T-helper 17 cell (primary cell): ENCODE data around the gene CDK15. TPM values are rescaled to one million over a fixed set of nuclear protein-coding genes. Genes with fewer than 3 reads are reported as not detected.

Source experiments
- ATAC-seq: fragments of 150-1000 bp; cut with Tn5 transposase; 2 replicates; pipeline ENCODE4 v1.10.0; 2021; ENCODE audit warnings: mild to moderate bottlenecking, moderate library complexity
- DNase-seq, 3 donors: peaks; one replicate each; pipeline versions ENCODE4 v3.0.0 to v3.0.0-alpha.2; 2020 to 2021
- H3K9me3 ChIP-seq: one replicate; pipeline ENCODE4 v1.7.0; 2013; ENCODE audit warnings: low read length, mild to moderate bottlenecking; ENCODE audit not compliant: control insufficient read depth, poor library complexity, severe bottlenecking
- H3K27ac Mint-ChIP-seq: one replicate; pipeline ENCODE4 v1.8.0; 2022; ENCODE audit warnings: mild to moderate bottlenecking, moderate library complexity, mixed read lengths
- H3K27me3 Mint-ChIP-seq: one replicate; pipeline ENCODE4 v1.8.0; 2022; ENCODE audit warnings: mixed read lengths
- H3K36me3 Mint-ChIP-seq: one replicate; pipeline ENCODE4 v1.8.0; 2022; ENCODE audit warnings: low read depth, mixed read lengths
- H3K4me1 Mint-ChIP-seq: one replicate; pipeline ENCODE4 v1.8.0; 2022; ENCODE audit warnings: mild to moderate bottlenecking, mixed read lengths
- H3K4me3 Mint-ChIP-seq: one replicate; pipeline ENCODE4 v1.8.0; 2022; ENCODE audit warnings: mild to moderate bottlenecking, moderate library complexity, mixed read lengths
- total RNA-seq, 4 donors: library from RNA in 2 of 4; stranded (reverse) in 2 of 4; gene quantifications; one replicate each; pipeline ENCODE4 v1.2.3 and lab custom pipeline; 2022 to 2026

The CDK15 gene
- total RNA-seq, 2 donors from 2014 or later, result not detected

DNA sequence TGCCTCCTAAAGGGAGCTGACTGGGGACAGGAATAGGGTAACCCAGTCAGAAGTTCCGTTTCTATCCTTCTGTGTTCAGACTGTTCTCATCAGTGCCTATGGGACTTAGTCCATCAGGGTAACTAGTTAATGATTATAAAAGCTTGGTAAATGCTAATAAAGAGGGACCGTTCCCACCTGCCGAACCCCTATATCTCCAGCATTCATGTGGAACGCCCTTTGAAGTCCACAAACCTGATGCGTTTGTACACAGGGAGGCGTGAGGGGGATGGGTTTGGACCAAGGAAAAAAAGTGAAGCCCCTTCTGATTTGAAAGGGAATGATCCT is 112.9 kb downstream of the CDK15 start:
- Mint-ChIP-seq H3K36me3 (no peaks in the 10 kb centered on the region), H3K27ac (no peak overlapping the region), H3K27me3 (peaks cover 15% of the 10 kb centered on the region), H3K4me3 (no peak overlapping the region), H3K4me1 (no peaks in the 10 kb centered on the region)
- no peak for ATAC-seq
- H3K9me3 ChIP-seq, result no peaks in the 10 kb centered on the region
- no peak for DNase-seq

DNA sequence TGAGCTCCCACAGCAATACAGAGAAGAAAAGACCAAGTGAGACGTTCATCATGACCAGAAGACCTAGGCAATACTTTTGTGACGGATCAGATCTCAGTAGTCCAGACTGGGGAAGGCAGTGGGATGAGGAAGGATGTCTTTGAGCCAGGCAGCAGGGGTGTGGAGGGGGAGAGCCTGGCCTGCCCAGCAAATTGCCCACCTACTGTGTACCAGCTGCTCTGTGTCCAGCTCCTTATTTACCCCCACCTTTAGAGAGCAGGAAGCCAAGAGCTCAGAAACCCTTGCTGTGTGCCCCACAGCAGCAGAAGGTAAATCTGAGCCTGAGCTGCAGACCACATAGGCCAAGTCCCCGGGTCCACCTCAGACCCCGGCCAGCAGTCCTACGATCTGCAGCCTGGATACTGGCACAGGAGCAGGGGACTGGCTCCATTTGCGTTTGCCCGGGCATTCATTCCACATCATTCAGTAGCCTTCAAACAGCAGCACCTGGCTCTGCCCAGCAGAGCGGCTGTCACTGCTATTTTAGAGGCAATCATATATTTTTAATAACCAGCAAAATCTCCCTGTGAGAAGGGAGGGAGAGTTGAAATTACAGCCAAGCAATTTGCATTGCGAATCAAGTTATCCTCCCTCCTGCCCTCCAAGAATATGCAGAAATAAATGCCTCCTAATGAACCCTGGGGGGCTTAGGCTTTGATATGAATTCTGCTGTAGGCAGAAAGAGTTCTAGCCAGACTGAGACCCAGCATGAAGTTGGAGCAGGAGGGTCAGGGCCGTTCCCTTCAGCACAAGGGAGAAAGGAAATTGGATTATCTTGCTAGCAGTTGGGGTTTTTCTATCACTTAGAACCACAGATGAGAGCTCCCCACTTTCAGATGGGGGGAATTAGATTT is 117.3 kb downstream of the CDK15 start:
- H3K36me3 Mint-ChIP-seq, result peaks cover 2% of the 10 kb centered on the region
- no peak overlapping the region for H3K4me3 Mint-ChIP-seq
- no peaks in the 10 kb centered on the region for H3K9me3 ChIP-seq
- DNase-seq (no peak), ATAC-seq (no peak)
- peaks cover 36% of the 10 kb centered on the region for H3K27me3 Mint-ChIP-seq
- no peaks in the 10 kb centered on the region for H3K4me1 Mint-ChIP-seq
- H3K27ac Mint-ChIP-seq, result no peak overlapping the region

DNA sequence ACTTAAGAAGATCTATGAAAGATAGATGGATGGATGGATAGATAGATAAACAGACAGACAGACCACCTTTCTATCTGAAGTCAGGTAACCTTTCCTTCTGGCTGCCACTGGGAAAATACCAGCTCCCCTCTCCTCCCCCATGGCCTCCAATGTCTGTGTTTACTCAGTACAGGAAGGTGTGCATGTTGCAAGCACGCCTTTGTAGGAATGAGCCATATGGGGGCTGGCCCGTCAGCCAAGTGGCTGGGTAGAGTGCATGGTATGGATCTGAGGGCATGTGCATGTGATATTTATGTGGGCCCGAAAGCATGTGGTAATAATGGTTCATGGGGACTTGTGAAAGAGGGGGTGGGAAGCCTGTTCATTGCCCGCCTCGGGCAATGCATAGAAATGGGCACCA is 118.1 kb downstream of the CDK15 start:
- DNase-seq (no peak), ATAC-seq (no peak)
- Mint-ChIP-seq H3K36me3 (peaks cover 2% of the 10 kb centered on the region), H3K27me3 (peaks cover 41% of the 10 kb centered on the region), H3K27ac (no peak overlapping the region), H3K4me3 (no peak overlapping the region), H3K4me1 (no peaks in the 10 kb centered on the region)
- no peaks in the 10 kb centered on the region for H3K9me3 ChIP-seq

DNA sequence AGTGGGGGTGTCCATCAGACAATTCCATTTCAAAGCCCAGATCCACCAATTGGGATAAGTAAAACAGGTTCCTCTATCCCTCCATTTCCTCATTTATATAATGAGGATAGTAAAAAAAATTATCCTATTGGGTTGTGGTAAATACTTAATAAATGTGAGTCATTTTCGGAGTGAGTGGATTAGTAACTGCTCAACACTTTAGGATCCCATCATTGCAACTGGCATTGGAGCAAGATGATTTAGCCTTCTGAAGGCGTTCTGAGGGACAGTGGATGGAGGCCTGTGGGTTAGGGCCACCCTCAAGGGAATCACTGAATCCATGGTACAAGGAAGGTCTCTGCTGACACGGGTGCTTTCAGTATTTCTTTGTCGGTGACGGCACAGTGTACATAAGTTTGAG is 118.7 kb downstream of the CDK15 start:
- ATAC-seq, result no peak
- DNase-seq, result no peak
- H3K9me3 ChIP-seq, result no peaks in the 10 kb centered on the region
- Mint-ChIP-seq H3K27ac (no peak overlapping the region), H3K4me3 (no peak overlapping the region), H3K36me3 (peaks cover 2% of the 10 kb centered on the region), H3K27me3 (peaks cover 46% of the 10 kb centered on the region), H3K4me1 (no peaks in the 10 kb centered on the region)

DNA sequence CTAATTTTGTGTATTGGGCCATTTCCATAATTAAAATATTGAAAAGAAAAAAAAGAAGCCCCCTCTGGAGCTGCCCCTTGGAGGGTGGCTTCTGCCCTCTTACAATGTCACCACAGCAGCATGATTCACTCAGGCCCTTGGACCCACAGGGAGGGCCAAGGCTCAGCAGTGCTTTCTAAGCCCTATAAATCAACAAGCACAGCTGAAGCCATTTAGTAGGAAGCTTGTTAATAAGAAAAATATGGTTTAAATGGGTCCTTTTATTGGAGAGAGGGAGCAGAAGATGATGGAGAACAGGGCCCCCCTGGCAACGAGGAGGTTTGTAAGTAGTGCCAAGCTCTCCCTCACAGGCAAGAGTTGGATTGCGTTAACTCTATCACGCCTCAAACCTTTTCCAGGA is 119.7 kb downstream of the CDK15 start:
- Mint-ChIP-seq H3K4me3 (no peak overlapping the region), H3K27ac (no peak overlapping the region), H3K4me1 (no peaks in the 10 kb centered on the region), H3K27me3 (peaks cover 46% of the 10 kb centered on the region), H3K36me3 (peaks cover 2% of the 10 kb centered on the region)
- no peaks in the 10 kb centered on the region for H3K9me3 ChIP-seq
- ATAC-seq (no peak), DNase-seq (no peak)

DNA sequence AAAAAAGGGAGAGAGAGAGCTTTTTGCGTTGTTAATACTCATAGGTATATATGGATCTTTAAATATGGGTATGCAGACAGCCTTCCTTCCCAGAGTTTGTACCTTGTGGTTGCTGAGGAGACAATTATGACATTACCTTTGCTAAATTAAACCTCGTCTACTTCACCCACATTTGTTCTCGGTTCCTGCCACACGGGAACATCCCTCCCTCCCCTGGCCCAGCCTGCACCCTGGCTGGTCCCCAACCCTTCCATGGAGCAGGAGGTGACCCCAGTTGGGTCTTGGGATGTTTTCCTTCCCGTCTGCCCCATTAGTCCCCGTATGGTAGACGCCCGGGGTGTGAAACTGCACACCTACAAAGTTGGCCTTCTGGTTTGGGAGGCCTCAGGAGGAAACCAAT is 122.0 kb downstream of the CDK15 start:
- Mint-ChIP-seq H3K27me3 (peaks cover 53% of the 10 kb centered on the region), H3K4me3 (no peak overlapping the region), H3K27ac (no peak overlapping the region), H3K4me1 (no peaks in the 10 kb centered on the region), H3K36me3 (peaks cover 2% of the 10 kb centered on the region)
- DNase-seq (no peak), ATAC-seq (no peak)
- H3K9me3 ChIP-seq, result no peaks in the 10 kb centered on the region

DNA sequence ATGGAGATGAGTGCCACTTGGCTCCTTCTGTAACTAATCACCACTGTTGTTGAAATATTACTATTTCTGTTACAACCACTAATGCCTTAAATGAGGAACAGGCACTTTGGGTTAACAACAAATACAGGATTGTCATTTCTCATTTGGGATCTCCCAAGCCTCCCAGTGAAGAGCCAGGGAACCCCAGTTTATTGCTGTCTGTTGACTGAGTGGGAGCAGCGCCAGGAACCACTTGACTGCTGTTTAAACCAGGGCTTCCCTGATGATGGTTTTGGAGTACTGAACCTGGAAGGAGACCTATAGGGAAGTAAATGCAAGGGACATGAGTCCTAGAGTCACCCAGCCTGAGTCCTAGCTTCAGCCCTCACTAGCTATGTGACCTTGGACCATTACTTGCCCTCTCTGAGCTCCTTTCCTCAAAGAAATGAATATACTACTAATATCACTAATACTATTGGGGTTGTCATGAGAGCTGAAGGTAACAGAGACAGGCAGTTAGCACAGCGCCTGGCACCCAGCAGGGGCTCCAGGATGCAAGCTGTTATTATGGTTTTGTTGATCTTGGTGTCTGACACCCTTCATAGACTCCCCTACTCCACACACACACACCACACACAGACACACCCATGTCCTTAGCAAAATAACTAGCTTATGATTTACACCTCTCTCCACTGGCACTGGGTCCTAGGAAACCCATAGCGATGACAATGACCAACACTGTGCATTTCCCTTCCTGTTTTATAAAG is 123.1 kb downstream of the CDK15 start:
- Mint-ChIP-seq H3K36me3 (peaks cover 2% of the 10 kb centered on the region), H3K4me3 (no peak overlapping the region), H3K27me3 (peaks cover 56% of the 10 kb centered on the region), H3K4me1 (no peaks in the 10 kb centered on the region), H3K27ac (no peak overlapping the region)
- no peak for ATAC-seq
- no peak for DNase-seq
- H3K9me3 ChIP-seq, result no peaks in the 10 kb centered on the region

DNA sequence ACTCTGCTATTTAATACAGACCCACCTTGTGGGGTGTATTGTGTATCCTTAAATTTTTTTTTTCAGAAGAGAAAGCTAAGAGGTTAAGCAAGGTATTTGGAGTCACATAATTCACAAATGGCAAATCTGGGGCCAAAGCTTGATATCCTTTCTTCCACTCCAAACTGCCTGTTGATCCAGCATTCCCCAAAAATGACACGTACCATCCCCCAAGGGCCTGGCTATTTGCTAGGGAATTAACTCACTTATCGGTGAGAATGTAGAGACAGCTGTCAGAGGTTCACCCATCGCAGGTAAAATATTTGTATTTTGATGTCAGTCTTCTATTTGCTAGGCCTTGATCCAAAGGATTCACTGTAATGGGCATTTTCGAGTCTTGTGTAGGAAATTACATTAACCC is 123.7 kb downstream of the CDK15 start:
- Mint-ChIP-seq H3K27me3 (peaks cover 50% of the 10 kb centered on the region), H3K4me1 (no peaks in the 10 kb centered on the region), H3K36me3 (peaks cover 2% of the 10 kb centered on the region), H3K27ac (no peak overlapping the region), H3K4me3 (no peak overlapping the region)
- ATAC-seq, result no peak
- no peak for DNase-seq
- no peaks in the 10 kb centered on the region for H3K9me3 ChIP-seq

DNA sequence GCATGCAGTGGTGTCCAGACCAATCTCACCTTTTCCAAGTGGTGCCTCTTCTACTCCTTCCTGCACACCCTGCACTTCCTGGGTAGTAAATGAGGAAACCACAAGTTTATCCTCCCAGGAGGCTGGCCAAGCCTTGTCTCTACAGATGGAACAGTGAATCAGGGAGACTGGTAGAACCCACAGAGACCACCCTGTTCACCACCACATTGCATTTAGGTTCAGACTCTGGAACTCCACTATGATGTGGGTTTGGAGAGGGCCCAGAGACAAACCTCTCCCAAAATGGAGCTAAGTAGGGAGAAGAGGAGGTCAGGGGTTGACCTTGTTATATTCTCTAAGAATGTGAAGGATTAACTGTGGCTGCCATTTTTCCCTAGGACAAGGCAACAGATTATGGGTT is 124.5 kb downstream of the CDK15 start:
- ATAC-seq, result no peak
- Mint-ChIP-seq H3K36me3 (peaks cover 2% of the 10 kb centered on the region), H3K27me3 (peaks cover 46% of the 10 kb centered on the region), H3K27ac (no peak overlapping the region), H3K4me1 (no peaks in the 10 kb centered on the region), H3K4me3 (no peak overlapping the region)
- no peak for DNase-seq
- no peaks in the 10 kb centered on the region for H3K9me3 ChIP-seq

DNA sequence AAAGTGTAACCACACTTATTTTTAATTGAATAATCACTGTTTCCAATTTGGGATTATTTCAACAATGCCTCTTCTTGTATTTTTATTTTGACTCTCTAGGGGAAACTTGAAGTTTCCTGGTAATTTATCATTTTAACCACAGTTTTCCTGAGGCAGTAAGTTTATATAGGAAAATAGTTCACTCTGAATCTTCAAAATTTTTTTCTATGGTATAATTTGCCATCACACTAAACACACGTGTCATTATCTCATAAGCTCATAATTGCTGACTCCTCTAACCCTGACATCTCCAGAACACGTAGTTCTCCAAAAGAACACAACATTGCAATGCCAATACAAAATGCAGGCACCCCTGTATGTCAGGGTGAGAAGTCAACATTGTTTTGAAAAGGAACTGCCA is 125.1 kb downstream of the CDK15 start:
- Mint-ChIP-seq H3K4me3 (no peak overlapping the region), H3K36me3 (peaks cover 2% of the 10 kb centered on the region), H3K27me3 (peaks cover 46% of the 10 kb centered on the region), H3K27ac (no peak overlapping the region), H3K4me1 (no peaks in the 10 kb centered on the region)
- no peaks in the 10 kb centered on the region for H3K9me3 ChIP-seq
- ATAC-seq, result no peak
- DNase-seq, result no peak

DNA sequence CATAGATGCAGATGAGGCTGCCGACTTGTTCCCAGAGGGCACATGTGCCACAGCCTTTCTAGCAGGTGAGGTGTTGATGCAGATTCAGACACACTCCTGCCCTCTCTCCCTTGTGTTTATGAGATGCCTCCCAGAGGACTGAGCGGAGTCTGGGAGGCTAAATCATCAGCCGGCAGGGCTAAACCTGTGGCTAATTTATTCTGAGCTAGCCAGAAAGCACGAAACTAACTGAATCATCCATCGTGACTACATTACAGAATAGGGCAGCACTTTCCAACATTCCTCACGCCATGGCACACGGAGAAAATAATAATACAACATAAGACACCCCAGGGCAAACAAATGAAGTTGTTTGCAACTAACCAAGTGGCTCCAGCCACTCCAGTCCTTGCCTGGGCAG is 125.6 kb downstream of the CDK15 start:
- ATAC-seq, result no peak
- H3K4me1 Mint-ChIP-seq, result no peaks in the 10 kb centered on the region
- DNase-seq, result no peak
- H3K27me3 Mint-ChIP-seq, result peaks cover 46% of the 10 kb centered on the region
- H3K27ac Mint-ChIP-seq, result no peak overlapping the region
- no peaks in the 10 kb centered on the region for H3K9me3 ChIP-seq
- H3K4me3 Mint-ChIP-seq, result no peak overlapping the region
- peaks cover 2% of the 10 kb centered on the region for H3K36me3 Mint-ChIP-seq

DNA sequence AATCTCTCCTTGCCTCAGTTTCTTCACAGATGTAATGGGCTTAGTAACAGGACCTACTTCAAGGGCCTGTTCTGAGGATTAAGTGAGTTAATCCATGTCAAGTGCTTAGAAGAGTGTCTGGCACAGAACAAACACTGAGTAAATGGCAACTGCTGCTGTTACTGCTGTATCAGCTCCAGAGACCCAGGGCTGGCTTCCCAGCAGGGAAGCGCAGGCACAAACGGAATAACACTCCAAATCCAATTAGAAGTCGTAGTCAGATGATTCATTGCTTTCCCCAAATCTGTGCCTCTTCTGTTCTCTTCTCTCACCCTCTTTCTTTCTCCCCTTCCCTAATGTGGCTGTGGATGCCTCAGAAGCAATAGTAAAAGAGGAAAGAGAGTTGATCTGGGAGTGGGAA is 126.2 kb downstream of the CDK15 start:
- no peak overlapping the region for H3K4me3 Mint-ChIP-seq
- H3K27me3 Mint-ChIP-seq, result peaks cover 43% of the 10 kb centered on the region
- H3K27ac Mint-ChIP-seq, result no peak overlapping the region
- DNase-seq, result no peak
- no peaks in the 10 kb centered on the region for H3K9me3 ChIP-seq
- ATAC-seq, result no peak
- no peaks in the 10 kb centered on the region for H3K4me1 Mint-ChIP-seq
- peaks cover 2% of the 10 kb centered on the region for H3K36me3 Mint-ChIP-seq

DNA sequence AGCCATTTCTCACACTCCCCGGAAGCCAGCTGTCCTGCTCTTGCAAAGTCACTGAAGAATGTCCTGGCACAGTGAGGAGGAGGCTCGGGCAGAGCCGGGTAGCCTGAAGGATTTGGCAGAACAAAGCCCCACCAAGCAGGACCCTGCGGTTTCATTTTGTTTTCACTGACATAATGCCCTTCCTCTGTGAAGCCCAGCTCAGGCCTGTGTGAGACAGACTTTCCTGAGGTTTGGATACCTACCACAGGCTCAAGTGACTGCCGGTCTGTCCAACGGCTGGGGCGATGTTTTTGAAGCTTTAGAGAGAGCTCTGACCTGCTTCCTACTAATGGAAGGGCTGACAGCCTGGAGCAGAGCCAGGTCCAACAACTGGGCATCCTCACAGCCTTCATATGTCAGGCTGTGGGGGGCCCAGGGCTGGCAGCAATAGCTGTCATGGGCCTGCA is 127.5 kb downstream of the CDK15 start:
- H3K36me3 Mint-ChIP-seq, result no peaks in the 10 kb centered on the region
- no peak for ATAC-seq
- H3K27me3 Mint-ChIP-seq, result peaks cover 48% of the 10 kb centered on the region
- no peaks in the 10 kb centered on the region for H3K4me1 Mint-ChIP-seq
- H3K4me3 Mint-ChIP-seq, result no peak overlapping the region
- no peak for DNase-seq
- H3K9me3 ChIP-seq, result no peaks in the 10 kb centered on the region
- no peak overlapping the region for H3K27ac Mint-ChIP-seq

DNA sequence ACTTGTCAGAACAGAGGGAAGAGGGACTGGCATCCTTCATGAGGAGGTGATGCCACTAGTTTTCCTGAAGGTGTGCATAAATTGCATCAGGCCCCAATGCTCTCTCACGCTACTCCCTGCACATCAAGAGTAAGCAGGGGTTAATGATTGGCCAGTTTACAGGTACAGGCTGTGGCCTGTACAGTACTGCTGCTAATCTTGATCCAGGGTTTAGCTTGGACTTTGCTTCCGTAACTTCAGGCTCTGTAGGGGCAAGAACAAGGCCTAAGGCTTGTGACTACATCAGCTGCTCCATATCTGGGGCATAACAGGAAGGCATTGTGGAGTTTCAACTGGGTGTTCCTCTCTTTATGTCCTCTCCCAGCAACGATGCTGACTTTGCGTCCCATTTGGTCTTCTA is 130.5 kb downstream of the CDK15 start:
- no peaks in the 10 kb centered on the region for H3K9me3 ChIP-seq
- no peaks in the 10 kb centered on the region for H3K4me1 Mint-ChIP-seq
- DNase-seq (no peak), ATAC-seq (no peak)
- H3K36me3 Mint-ChIP-seq, result no peaks in the 10 kb centered on the region
- no peak overlapping the region for H3K4me3 Mint-ChIP-seq
- H3K27ac Mint-ChIP-seq, result no peak overlapping the region
- peaks cover 47% of the 10 kb centered on the region for H3K27me3 Mint-ChIP-seq
